Lower leg skin (tissue), 4 donors: ENCODE measurements around the gene SLC29A3. TPM values are rescaled to one million over a fixed set of nuclear protein-coding genes. Genes with fewer than 3 reads are reported as not detected.

Experiments
- DNase-seq, 2 donors: peaks; one replicate each; pipeline ENCODE4 v3.0.0-alpha.2; 2019; ENCODE audit warnings: low spot score in 2 of 2
- H3K4me3 ChIP-seq: fragments of 200-600 bp; sonication (generic); 2 replicates; pipeline ENCODE4 v1.5.1; 2017; ENCODE audit warnings: mild to moderate bottlenecking, low read depth; ENCODE audit not compliant: poor library complexity, severe bottlenecking
- POLR2A ChIP-seq, 2 donors: fragments of 450-650 bp; IDR thresholded peaks; one replicate each; pipeline ENCODE4 v1.6.1; 2016 to 2017; ENCODE audit warnings: antibody characterized with exemption in 2 of 2, mild to moderate bottlenecking in 1 of 2, moderate library complexity in 1 of 2
- WGBS, 2 donors: methylation state at CpG; one replicate each; pipeline ENCODE4 v1.1.5; 2018; 5-methylcytosine and 5-hydroxymethylcytosine counted together
- intact Hi-C: fragments of 100-400 bp; cut with DNase I; formaldehyde crosslinking; loops from one replicate; pipeline ENCODE4 v1.15.0; 2023; ENCODE audit warnings: low total_unique reads
- total RNA-seq, 4 donors: library from RNA; depleted of rRNA; stranded (reverse); fragments of >200 nt; gene quantifications; one replicate each; pipeline ENCODE4 v1.1.0, GENCODE V29; 2016
- TF ChIP-seq, protein P1 (sequence below), 3 donors: fragments of 450-650 bp; IDR thresholded peaks; one replicate each; pipeline ENCODE4 v1.5.1; 2016; ENCODE audit warnings: antibody characterized with exemption in 3 of 3, mild to moderate bottlenecking in 3 of 3, moderate library complexity in 2 of 3

Gene SLC29A3
- total RNA-seq, 4 donors from 2014 or later, result 1.1 to 5.7 (median 2.6) TPM

DNA sequence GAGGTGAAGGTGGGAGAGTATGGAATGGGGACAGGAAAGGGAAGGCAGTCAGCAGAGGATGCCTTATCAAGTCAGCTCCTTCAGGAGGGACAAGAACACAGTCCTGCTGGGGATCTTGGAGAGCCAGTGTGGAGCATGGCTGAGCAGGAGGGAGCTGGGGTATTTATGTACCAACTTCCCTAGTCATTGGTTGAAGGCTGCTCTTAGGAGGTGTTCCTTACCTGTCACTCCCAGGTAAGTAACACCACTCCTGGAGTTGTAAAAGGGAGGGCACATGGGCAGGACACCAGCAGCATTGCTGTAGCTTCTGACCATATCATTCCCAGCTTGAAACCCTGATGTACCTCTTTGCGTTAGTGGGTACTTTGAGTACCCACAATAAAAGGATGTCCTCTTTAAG lies 29.8 kb downstream of the SLC29A3 start:
- no peak for TF ChIP-seq POLR2A (IDR thresholded peaks at IDR 0.05)
- TF ChIP-seq, protein P1, sequence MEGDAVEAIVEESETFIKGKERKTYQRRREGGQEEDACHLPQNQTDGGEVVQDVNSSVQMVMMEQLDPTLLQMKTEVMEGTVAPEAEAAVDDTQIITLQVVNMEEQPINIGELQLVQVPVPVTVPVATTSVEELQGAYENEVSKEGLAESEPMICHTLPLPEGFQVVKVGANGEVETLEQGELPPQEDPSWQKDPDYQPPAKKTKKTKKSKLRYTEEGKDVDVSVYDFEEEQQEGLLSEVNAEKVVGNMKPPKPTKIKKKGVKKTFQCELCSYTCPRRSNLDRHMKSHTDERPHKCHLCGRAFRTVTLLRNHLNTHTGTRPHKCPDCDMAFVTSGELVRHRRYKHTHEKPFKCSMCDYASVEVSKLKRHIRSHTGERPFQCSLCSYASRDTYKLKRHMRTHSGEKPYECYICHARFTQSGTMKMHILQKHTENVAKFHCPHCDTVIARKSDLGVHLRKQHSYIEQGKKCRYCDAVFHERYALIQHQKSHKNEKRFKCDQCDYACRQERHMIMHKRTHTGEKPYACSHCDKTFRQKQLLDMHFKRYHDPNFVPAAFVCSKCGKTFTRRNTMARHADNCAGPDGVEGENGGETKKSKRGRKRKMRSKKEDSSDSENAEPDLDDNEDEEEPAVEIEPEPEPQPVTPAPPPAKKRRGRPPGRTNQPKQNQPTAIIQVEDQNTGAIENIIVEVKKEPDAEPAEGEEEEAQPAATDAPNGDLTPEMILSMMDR (IDR thresholded peaks at IDR 0.05), result no peak
- WGBS, 2 donors, result 93 to 100% methylated on average over 1 of the region's 1 CpG
- no peak overlapping the region for H3K4me3 ChIP-seq
- DNase-seq, result no peak
- intact Hi-C loops, result no loop called here

DNA sequence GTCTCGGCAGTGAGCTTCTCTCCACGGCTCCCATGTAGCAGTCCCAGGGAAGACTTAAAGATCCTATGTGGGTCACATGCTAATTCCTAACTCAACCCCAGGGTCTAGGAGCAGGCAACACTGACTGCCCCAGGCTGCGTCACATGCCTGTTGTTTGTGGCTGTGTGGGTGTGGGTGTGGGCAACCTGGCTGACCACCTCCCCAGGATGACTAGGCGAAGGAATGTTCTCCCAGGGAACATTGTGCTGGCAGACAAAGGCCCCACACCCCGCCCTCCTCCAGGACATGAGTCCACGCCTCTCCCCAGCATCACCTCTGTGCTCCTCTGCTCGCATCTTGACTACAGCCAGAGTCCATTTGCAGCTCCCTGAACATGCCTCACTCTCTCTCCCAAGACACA lies 30.3 kb downstream of the SLC29A3 start:
- TF ChIP-seq, protein P1 (IDR thresholded peaks at IDR 0.05), result no peak
- TF ChIP-seq POLR2A (IDR thresholded peaks at IDR 0.05), result no peak
- intact Hi-C loops, result no loop called here
- no peak for DNase-seq
- 83 to 89% methylated on average over 6 to 7 of the region's 7 CpGs for WGBS, 2 donors
- H3K4me3 ChIP-seq, result no peak overlapping the region

DNA sequence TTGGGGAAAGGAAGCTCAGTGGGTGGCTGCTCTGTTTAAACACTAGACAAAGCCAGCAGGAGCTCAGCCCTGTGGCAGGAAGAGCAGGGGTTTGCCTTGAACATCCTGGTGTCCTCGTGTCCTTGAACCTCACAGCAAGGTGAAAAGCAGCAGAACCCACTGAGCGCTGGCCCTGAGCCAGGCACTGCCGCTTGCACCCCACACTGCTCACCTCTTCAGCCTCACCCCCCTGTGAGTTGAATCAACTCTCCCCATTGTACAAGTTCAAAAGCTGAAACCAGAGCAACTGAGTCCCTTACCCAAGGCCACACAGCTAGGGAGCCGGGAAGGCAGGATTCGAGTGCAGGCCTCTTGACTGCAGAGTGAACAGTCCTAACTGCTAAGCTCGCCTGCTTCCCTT lies 32.0 kb downstream of the SLC29A3 start:
- intact Hi-C loops, result no loop called here
- TF ChIP-seq POLR2A (IDR thresholded peaks at IDR 0.05), result no peak
- TF ChIP-seq, protein P1 (IDR thresholded peaks at IDR 0.05), result no peak
- WGBS, 2 donors, result 86 to 94% methylated on average over 6 of the region's 6 CpGs
- no peak overlapping the region for H3K4me3 ChIP-seq
- no peak for DNase-seq

DNA sequence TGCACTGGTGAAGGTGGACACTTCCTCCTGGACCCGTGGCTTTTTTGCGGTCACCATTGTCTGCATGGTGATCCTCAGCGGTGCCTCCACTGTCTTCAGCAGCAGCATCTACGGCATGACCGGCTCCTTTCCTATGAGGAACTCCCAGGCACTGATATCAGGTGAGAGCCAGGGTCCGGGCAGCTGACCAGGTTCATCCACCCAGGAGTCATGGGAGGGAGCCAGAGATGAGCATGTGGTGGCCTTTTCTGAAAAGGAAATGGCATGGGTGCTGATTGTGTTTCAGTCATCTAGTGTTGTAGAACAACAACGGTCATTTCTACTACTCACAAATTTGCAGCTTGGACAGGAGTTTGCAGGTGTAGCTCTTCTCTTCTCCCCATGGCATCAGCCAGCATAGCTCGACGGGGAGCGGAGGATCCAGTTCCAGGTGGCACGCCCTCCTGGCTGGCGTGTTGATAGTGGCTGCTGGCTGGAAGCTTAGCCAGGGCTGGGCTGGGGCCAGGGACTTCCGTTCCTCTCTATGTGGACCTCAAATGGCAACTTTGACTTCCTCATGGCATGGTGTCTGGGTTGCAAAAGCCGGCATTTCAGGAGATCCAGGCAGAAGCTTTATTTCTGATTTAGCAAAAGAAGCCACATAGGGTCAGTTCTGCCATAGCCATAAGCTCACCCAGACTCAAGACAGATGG lies 32.7 kb downstream of the SLC29A3 start:
- intact Hi-C loops, result no loop called here
- H3K4me3 ChIP-seq, result no peak overlapping the region
- TF ChIP-seq POLR2A (IDR thresholded peaks at IDR 0.05), result no peak
- TF ChIP-seq, protein P1 (IDR thresholded peaks at IDR 0.05), result no peak
- 55 to 57% methylated on average over 12 to 14 of the region's 14 CpGs for WGBS, 2 donors
- DNase-seq, result peak; percentile 50 to 89

DNA sequence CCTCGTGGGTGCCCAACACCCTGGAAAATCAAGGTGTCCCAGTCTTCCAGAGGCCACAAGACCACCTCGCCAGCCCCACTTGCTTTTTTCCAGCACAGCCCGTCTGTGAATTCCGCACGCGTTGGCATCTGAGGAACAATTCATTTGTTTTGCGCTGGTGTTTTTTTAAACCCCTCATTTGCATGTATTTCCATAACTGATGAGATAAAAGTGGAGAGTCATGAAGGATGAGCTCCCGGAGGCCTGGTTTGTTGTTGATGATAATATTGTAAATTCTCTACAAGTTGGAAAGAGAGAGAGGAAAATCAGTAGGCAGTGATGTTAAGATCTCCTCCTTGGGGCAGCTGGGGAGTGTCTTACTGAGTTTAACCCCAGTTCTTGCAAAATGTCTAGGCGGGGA lies 34.6 kb downstream of the SLC29A3 start:
- 67 to 77% methylated on average over 9 of the region's 9 CpGs for WGBS, 2 donors

More for the DNA sequence above, 34.6 kb downstream of the SLC29A3 start:
- no peak overlapping the region for H3K4me3 ChIP-seq
- DNase-seq, result no peak
- intact Hi-C loops, result no loop called here
- TF ChIP-seq, protein P1 (IDR thresholded peaks at IDR 0.05), result no peak
- no peak for TF ChIP-seq POLR2A (IDR thresholded peaks at IDR 0.05)
